NCI-H1436 (cell line): Measurements from ENCODE around the gene SCAI.
"Not testable (repeated sequence)": the region's sequence is repeated elsewhere in the genome, so short reads cannot be mapped to it uniquely, and the experiment has no call there.

ENCODE experiments used
- DNase-seq: peaks from one replicate; lab custom pipeline; 2025; lab: John Stamatoyannopoulos, UW

Gene SCAI

DNA sequence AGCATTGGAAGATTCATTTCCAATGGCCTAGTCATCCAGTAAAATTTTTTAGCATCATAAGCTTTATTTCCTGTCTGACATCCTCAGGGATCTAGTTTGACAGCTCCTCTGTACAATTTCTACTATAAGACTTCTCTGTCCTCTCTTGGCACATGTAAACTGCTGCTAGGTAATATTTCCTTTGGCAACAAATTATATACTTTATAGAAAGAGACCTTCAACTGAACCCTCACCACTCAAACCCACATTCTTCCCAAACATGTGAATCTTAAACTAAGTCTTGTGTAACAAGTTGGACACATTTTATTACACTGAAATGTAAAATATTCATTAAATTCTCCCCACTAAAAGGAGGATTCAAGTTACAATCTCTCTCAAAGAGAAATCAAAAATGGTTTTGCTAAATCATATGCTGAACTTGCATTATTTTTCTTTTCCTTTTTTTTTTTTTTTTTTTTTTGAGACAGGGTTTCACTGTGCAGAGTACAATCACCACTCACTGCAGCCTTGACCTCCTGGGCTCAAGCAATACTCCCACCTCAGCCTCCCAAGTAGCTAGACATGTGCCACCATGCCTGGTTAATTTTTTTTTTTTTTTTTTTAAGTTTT lies 36.9 kb downstream of the SCAI start:
- no peak for DNase-seq

DNA sequence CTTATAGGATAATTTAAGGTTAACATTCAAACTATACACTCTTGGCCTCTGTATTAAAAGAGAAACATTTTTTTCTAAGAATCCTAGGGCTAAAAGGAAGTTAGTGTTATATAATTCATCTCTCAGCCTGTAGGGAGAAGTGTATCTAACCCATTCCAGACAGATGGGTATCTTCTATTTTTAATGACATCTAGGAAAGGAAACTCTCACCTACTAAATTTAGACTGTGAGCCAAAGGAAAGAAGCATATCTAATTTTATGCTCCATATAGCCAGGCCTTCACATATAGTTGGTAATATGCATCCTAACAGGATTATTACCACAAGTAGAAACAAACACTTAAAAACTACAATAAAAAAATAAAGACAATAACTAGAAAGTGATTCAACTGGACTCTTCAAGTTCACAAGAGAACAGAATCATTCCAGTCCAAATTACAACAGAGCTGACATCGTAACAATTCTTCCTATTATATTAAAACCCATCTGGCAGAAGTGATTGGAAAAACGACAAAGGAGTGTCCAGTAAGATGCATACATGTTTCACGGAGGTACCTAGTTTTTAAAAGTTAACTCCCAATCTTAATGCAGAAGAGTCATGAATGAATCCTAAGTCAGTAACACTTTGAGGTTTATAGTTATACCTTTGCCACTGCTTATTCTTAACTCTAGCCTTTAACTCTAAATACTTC lies 39.4 kb downstream of the SCAI start:
- DNase-seq = no peak

DNA sequence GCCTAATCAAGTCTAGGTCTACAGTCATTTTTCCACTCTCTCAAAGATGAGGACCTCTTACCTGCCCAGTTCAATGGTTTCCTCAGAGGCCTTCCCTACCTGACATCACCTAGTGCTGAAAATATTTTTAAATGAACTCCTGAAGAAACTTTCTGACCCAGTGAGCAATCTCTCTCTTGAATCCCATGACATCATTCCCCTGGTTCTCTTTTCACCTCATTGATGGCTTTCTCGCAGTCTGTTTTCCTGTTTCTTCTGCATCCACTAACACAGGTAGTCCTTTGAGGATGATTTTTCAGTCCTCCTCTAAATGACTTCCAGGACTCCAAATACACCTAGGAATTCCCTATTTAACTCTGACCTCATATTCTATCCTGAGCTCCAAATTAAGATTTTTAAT lies 40.3 kb downstream of the SCAI start:
- no peak for DNase-seq

DNA sequence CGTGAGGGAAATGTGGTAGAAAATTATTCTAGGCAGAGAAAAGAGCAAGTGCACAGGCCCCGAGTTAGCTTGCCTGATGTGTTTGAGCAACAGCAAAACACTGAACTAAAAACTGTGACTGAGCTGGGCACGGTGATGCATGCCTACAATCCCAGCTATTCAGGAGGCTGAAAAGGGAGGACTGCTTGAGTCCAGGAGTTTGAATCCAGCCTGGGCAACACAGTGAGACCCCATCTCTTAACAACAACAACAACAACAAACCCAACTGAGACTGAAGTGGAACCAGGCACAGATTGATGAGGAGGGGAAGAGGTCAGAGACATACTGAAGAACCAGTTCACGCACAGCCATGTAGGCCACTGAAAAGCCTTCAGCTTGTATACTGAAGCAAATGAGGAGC lies 42.5 kb downstream of the SCAI start:
- DNase-seq = no peak

DNA sequence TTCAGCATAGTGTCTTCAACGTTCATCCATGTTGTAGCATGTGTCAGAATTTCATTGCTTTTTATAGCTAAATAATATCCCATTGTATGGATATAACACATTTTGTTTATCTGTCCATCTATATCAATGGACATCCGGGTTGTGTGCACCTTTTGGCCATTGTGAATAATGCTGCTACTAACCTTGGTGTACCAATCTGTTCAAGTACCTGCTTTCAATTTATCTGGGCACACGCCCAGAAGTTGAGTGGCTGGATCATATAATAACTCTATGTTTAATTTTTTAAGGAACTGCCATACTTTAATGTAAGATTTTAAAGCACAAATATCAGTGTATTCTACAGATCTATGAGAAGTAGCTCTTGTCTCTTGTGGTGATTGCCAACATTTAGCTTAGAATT lies 43.5 kb downstream of the SCAI start:
- peak; percentile 16 for DNase-seq

DNA sequence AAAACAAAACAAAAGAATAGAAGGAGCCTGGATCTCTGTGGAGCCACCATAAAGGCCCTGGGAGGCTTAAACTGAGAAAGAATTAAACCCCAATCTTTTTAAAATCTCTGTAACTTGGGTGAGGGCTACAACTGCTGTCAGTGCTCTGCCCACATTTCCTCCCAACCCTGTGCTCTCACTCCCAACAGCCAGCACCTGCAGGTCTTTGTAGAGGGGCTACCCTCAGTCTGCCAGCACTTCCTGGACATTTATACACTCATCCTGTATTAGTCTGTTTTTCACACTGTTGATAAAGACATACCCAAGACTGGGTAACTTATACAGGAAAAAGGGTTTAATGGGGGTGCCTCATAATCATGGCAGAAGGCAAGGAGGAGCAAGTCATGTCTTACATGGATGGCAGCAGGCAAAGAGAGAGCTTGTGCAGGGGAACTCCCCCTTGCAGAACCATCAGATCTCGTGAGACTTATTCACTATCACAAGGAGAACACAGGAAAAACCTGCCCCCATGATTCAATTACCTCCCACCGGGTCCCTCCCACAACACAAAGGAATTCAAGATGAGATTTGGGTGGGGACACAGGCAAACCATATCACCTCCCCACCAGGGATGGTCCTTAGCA lies 47.4 kb downstream of the SCAI start:
- no peak for DNase-seq

DNA sequence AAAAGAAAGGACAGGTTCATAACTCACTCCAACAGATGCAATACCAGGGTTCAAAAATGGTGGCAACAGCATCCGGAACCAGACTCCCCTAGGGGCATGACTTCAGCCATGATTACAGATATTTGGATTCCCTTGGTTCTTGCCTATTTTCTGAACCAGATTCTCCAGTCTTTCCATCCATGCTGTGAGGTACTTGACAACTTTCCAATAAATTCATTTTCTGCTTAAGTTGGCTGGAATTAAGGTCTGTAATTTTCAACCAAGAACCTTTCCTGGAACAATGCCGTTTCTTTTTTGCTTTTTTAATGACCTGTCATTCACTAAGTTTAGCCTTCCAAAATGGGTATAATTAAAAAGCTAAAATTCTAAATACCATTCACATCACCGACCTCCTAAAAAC lies 52.2 kb downstream of the SCAI start:
- DNase-seq = no peak

DNA sequence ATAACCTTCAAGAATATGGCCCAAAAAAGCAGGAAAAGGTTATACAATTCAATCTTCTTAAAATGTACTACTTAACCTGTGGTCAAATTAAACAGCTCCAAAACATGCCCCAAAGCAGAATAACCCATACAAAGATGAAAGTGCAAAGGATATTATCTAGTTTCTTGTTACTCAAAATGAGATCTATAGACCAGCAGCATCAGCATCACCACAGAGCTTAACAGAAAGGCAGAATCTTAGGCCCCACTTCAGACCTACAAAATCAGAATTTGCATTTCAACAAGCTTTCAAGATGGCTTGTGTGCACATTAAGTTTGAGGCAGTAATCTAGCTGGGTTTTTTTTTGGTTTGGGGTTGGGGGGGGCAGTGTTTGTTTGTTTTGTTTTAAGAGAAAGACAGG lies 54.0 kb downstream of the SCAI start:
- no peak for DNase-seq

DNA sequence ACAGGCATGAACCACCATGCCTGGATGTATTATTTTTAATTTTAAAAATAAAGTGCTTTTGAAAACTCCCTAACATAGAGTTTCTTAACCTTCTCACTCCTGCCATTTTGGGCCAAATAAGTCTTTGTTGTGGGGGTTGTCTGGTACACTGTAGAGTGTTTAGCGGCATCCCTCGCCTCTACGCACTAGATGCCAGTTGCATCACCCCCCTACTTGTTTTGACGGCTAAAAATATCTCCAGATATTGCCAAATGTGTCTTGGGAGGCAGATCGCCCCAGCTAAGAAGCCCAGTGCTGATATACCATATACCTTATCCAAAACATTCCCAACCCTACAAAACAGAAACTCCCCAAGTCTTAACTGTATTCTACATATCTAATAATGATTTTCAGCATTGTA lies 54.6 kb downstream of the SCAI start:
- DNase-seq = no peak

DNA sequence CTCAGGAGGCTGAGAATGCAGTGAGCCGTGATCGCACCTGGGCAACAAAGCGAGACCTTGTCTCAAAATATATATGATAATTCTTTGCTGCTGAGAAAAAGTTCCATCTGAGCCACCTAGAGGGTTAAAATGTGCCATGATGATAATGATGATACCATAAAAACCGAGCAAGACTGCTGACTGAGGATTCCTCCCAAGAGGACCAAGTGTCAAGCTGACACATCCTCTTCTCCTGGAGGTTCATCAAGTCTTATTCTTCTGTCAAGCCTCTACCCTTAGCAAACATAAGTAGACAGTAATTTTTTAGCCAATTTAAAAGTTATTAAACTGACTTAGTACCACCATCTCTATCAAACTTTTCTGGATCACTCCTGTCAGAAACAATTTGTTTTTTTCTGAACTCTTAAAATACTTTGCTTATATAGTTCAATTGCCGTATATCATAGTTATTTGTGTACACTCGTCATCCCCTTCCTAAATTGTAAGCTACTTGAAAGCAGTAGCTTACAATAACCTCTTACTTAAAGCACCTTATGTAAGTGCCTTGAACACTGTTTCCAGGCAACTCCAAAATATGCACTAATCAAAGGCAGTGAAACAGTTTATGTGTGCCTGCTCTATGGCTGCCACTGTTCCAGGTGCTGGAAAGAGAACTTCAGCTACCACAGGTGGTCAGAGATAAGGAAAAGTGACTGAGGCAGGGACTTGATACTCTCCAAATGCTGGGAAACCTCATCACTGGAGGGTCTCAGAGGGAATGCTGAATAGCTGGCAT lies 57.4 kb downstream of the SCAI start:
- peak; percentile 52 for DNase-seq

DNA sequence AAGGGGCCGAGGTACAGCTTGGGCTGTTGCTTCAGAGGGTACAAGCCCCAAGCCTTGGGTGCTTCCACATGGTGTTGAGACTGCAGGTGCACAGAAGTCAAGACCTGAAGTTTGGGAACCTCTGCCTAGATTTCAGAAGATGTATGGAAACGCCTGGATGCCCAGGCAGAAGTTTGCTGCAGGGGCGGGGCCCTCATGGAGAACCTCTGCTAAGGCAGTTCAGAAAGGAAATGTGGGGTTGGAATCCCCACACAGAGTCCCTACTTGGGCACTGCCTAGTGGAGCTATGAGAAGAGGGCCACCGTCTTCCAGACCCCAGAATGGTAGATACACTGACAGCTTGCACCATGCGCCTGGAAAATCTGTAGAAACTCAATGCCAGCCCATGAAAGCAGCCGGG lies 61.1 kb downstream of the SCAI start:
- not testable (repeated sequence) for DNase-seq

DNA sequence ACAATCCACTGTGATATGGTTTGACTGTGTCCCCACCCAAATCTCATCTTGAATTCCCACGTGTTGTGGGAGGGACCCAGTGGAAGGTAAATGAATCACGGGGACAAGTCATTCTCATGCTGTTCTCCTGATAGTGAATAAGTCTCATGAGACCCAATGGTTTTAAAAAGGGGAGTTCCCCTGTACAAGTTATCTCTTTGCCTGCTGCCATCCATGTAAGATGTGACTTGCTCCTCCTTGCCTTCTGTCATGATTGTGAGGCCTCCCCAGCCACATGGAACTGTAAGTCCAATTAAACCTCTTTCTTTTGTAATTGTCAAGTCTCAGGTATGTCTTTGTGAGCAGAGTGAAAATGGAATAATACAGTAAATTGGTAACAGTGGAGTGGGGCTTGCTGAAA lies 62.5 kb downstream of the SCAI start:
- DNase-seq = not testable (repeated sequence)

DNA sequence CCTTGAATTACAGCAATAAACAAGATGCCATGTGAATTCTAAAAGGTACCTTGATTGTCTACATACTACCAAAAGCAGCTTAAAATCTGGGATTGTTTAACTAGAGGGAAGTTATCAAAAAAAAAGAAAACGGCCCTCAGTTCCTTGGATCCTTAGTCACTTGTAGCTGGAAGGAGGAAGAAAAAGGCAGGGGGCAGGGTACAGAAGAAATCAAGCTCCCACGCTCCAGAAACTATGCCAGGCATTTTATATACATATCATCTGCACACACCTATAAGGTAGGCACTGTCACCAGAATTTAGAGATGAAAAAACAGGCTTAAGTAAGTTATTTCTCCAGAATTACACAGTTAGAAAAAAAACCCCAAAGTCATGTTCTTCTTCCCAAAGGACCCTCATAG lies 63.4 kb downstream of the SCAI start:
- DNase-seq = no peak

DNA sequence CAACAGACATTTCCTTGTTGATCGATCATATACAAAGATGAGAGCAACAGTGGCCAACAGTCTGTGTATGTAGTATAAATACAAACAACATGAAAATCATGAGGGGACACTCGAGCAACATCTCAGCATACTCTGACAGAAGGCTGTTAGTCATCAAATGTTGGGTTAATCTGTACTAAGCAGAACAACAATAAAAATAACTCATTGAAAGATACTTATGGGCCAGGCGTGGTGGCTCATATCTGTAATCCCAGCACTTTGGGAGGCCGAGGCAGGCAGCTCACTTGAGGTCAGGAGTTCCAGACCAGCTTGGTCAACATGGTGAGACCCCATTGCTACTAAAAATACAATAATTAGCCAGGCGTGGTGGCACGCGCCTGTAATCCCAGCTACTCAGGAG lies 67.3 kb downstream of the SCAI start:
- DNase-seq = no peak

DNA sequence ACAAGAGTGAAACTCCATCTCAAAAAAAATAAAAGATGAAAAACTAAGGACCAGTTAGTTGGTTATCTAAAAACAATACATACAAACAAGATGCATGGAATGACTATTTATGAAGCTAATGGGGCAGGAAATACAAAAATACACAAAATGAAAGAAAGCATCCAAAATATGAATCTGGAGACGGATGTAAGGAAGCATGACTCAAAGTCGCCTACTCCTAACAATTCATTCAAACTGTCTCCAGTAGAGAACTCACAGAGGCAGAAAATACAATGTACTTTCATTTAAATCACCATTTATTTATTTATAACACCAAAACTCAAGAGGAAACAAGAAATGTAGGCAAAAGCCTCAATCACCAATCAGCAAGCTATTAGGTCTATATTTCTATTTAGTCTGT lies 68.4 kb downstream of the SCAI start:
- DNase-seq = no peak

DNA sequence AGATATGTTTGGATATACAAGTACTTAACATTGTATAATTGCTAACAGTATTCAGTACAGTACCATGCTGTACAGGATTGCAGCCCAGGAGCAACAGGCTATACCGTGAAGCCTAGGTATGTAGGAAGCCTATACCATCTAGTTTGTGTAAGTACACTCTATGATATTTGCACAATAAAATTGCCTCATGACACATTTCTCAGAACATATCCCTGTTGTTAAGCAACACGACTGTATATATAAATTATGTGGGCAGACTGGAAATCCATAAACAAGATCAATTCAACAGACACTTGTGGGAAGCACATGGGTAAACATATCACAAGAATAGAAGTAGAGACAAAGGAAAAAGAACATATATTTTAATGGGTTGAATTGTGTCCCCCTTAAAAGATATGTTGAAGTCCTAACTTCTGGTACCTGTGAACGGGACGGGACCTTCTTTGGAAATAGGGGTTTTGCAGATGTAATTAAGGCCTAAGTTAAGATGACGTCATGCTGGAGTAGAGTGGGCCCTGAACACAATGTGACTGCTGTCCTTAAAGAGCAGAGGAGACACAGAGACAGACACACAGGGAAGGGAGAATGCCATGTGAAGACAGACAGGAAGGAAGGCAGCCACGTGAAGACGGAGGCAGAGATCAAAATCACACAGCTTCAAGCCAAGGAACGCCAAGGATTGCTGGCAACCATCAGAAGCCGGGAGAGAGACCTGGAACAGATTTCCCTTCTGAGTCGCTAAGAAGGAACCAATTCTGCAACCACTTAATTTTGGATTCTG lies 76.3 kb downstream of the SCAI start:
- DNase-seq = peak; percentile 1

DNA sequence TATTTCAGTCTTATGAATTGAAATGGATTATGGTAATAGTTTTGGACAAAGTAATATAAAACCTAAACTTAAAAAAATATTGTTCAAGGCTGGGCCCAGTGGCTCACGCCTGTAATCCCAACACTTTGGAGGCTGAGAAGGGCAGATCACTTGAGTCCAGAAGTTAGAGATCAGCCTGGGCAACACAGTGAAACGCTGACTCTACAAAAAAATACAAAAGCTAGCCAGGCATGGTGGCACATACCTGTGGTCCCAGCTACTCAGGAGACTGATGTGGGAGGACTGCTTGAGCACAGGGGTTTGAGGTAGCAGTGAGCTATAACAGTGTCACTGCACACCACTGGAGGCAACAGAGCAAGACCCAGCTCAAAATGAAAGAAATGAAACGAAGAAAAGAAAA lies 81.9 kb downstream of the SCAI start:
- no peak for DNase-seq

DNA sequence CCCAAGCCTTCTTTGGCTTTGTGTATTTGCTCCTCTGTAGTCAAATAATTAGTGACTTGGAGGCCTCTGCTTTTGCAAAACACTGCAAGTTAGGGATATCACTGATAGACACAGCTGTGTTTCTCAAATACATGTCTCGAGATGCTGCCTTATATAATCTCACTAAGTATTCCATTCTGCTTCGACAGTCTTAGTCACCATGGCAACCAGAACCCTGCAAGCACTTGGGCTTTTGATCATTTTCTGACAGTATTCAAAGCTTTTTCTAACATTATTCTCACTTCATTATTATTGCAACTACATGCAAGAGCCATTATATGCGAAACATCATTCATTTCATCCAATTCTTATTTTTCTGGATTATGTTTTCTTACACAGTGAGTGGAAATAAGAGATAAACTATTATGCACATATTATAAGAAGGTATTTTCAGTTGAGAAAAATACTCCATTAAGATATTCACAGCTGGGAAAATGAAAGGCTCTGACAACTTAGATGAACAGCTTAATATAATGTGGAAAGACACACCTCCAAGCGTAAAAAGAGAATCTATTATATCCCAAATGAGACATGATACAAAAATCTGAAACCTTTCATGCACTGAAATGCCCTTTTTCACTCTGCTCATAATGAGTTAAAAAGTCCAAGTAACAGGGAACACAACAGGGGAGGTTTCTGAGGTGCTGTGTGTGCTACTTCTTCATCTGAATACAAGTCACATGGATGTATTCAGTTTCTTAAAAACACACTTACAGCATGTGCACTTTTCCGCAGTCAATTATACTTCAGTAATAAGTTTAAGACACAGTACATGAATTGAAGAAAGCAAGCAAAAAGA lies 93.9 kb downstream of the SCAI start:
- DNase-seq = no peak

DNA sequence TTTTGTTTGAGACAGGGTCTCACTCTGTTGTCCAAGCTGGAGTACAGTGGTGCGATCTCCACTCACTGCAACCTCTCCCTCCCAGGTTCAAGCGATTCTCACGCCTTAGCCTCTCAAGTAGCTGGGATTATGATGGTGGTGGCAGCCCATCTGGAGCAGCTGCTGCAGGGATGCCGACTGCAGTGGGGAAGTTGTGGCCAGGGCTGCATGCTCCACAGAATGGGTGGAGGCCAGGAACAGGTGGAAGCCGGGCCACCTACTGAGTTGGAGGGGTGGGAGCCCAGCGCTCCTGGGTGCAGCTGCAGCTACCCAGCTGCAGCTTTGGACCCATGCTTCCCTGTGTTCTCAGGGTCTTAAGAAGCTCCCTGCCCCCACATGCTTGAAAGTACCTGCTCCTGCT lies 99.7 kb downstream of the SCAI start:
- DNase-seq = no peak

DNA sequence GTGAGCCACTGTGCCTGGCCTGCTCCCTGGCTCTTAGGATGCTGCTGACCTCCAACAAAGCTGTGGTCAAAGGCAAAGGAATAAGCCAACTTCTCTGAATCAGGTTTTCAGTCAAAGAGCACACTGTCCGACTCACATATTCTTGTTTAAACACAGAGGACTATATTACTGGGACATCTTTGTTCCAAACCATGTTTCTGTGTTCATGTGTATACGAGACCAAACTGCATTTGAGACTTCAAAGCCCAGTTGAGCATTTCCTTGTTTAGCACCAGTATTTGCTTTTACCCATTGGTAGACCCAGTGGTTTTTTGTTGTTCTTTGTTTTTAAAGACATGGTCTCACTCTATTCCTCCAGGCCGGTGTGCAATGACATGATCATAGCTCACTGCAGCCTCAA lies 100.2 kb downstream of the SCAI start:
- no peak for DNase-seq

DNA sequence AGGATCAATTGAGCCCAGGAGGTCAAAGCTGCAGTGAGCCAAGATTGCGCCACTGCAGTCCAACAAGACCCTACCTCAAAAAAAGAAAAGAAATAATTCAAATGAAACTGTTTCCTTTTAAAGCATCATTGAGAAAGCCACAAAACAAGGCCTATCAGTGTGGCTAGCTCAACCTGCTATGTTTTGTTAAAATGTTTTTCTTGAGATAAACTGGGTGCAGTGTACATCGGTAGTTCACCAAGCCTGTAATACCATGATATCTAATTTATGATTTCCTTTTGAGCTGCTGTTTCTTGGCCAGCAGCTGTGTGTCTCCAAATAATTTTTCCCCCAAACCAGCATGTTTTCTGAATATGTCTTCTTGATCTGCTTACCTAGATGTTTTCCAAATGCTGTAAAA lies 105.2 kb downstream of the SCAI start:
- DNase-seq = no peak
